K562 (cell line): ENCODE data around the gene OSBPL10. TPM values are rescaled to one million over a fixed set of nuclear protein-coding genes. Genes with fewer than 3 reads are reported as not detected.

Source experiments
- ATAC-seq: fragments of 200-7000 bp; cut with Tn5 transposase; 3 replicates; pipeline ENCODE4 v1.9.1; 2020; ENCODE audit warnings: moderate library complexity
- BruUV-seq: library from RNA; stranded (reverse); fragments of 400-500 nt; replicated peaks from 2 replicates; lab custom pipeline; 2021; lab: Mats Ljungman, UMichigan
- CTCF ChIA-PET: fragments of 300-600 bp; formaldehyde crosslinking; extraction: SDS; loops from one replicate; lab custom pipeline; 2021; ENCODE audit warnings: low intra/inter-chr PET ratio; lab: Yijun Ruan, JAX
- POLR2A ChIA-PET: fragments of 300-600, 350-650 bp; sonication (Branson Sonifier 250); formaldehyde crosslinking; extraction: SDS; loops from one replicate; lab custom pipeline; 2021; ENCODE audit warnings: antibody characterized with exemption, inconsistent platforms; lab: Yijun Ruan, JAX
- DNase-seq, 4 experiments: peaks; one replicate each; pipeline versions ENCODE4 v3.0.0 to v3.0.0-alpha.2; 2011 to 2018; ENCODE audit warnings: low spot score in 3 of 4, mixed read lengths in 3 of 4; ENCODE audit errors: extremely low read depth in 1 of 4
- FAIRE-seq: peaks from 2 replicates; lab custom pipeline; 2011; peaks lifted over from hg19 to GRCh38; lab: Jason Lieb, UNC
- H2AFZ ChIP-seq: 2 replicates; pipeline ENCODE4 v1.6.0; 2011; ENCODE audit warnings: low read depth, low read length, control low read depth, inconsistent platforms
- H3K27ac ChIP-seq: fragments of 200-600 bp; 3 replicates; pipeline ENCODE4 v1.8.0; 2011; ENCODE audit warnings: low read depth, mild to moderate bottlenecking, control low read depth, inconsistent platforms, low read length, moderate library complexity, mixed read lengths; ENCODE audit errors: extremely low read depth
- H3K27me3 ChIP-seq, 2 experiments: fragments of 300-600 bp in 1 of 2; 2 replicates in 1 of 2; 3 replicates in 1 of 2; pipeline versions ENCODE4 v1.6.0 to v1.8.0; 2011; ENCODE audit warnings: inconsistent platforms in 2 of 2, low read length in 2 of 2, mild to moderate bottlenecking in 1 of 2, mixed read lengths in 1 of 2, moderate library complexity in 1 of 2; ENCODE audit not compliant: control insufficient read depth in 2 of 2, insufficient read depth in 2 of 2
- H3K36me3 ChIP-seq: fragments of 300-600 bp; 3 replicates; pipeline ENCODE4 v1.8.0; 2011; ENCODE audit warnings: mild to moderate bottlenecking, low read length, inconsistent platforms; ENCODE audit not compliant: control insufficient read depth, insufficient read depth
- H3K4me1 ChIP-seq, 2 experiments: fragments of 200-600 bp in 1 of 2; replicated peaks in 1 of 2; 2 replicates in 1 of 2; 3 replicates in 1 of 2; pipeline versions ENCODE4 v1.5.1 to v1.8.0; 2011; ENCODE audit warnings: inconsistent platforms in 2 of 2, low read length in 2 of 2, mild to moderate bottlenecking in 1 of 2, mixed read lengths in 1 of 2, moderate library complexity in 1 of 2; ENCODE audit not compliant: control insufficient read depth in 2 of 2, insufficient read depth in 2 of 2
- H3K4me2 ChIP-seq: 2 replicates; pipeline ENCODE4 v1.6.1; 2011; ENCODE audit warnings: low read length, control low read depth, inconsistent platforms, mixed read lengths; ENCODE audit not compliant: insufficient read depth
- H3K4me3 ChIP-seq: fragments of 200-600 bp; sonication (generic), shearing (Covaris generic); 2 replicates; pipeline ENCODE4 v1.5.1; 2016; ENCODE audit warnings: control low read depth, inconsistent platforms
- H3K79me2 ChIP-seq: fragments of 200-600 bp; 3 replicates; pipeline ENCODE4 v1.8.0; 2011; ENCODE audit warnings: low read length, inconsistent platforms; ENCODE audit not compliant: control insufficient read depth, insufficient read depth
- H3K9ac ChIP-seq, 2 experiments: 2 replicates each; pipeline versions ENCODE4 v1.6.0 to v1.6.1; 2011; ENCODE audit warnings: low read depth in 2 of 2, low read length in 2 of 2, control low read depth in 1 of 2, inconsistent platforms in 1 of 2, mild to moderate bottlenecking in 1 of 2, mixed read lengths in 1 of 2; ENCODE audit not compliant: insufficient read depth in 1 of 2
- H3K9me1 ChIP-seq: one replicate; pipeline ENCODE4 v1.6.0; 2011; ENCODE audit warnings: inconsistent platforms, mild to moderate bottlenecking, low read length, moderate library complexity; ENCODE audit not compliant: control insufficient read depth, insufficient read depth
- H3K9me3 ChIP-seq: replicated peaks from 2 replicates; pipeline ENCODE4 v1.5.1; 2011; ENCODE audit warnings: low read depth, low read length, inconsistent platforms; ENCODE audit not compliant: control insufficient read depth, insufficient read depth
- H4K20me1 ChIP-seq: replicated peaks from 2 replicates; pipeline ENCODE4 v1.6.1; 2011; ENCODE audit warnings: low read length, inconsistent platforms, mixed read lengths; ENCODE audit not compliant: control insufficient read depth, insufficient read depth
- CBX3 ChIP-seq, 2 experiments: IDR thresholded peaks; 1 replicate in 1 of 2; 2 replicates in 1 of 2; pipeline ENCODE4 v1.6.1; 2012; ENCODE audit warnings: inconsistent platforms in 2 of 2, low read length in 2 of 2, borderline replicate concordance in 1 of 2, control low read depth in 1 of 2
- CBX5 ChIP-seq: IDR thresholded peaks from 2 replicates; pipeline ENCODE4 v1.6.1; 2014; ENCODE audit warnings: low read depth, borderline replicate concordance
- CHCHD3 ChIP-seq: fragments of 250-450 bp; sonication (Bioruptor Pico); IDR thresholded peaks from 2 replicates; pipeline ENCODE4 v2.1.2; 2022; ENCODE audit warnings: mild to moderate bottlenecking
- CXXC5 ChIP-seq: fragments of 250-450 bp; sonication (Bioruptor Pico); IDR thresholded peaks from 2 replicates; pipeline ENCODE4 v1.8.0; 2022; ENCODE audit warnings: inconsistent platforms, mild to moderate bottlenecking, moderate library complexity
- DPF2 ChIP-seq: fragments of 450-650 bp; IDR thresholded peaks from 2 replicates; pipeline ENCODE4 v1.6.1; 2016
- EGR1 ChIP-seq: fragments of 450-650 bp; conservative IDR thresholded peaks from 2 replicates; pipeline ENCODE4 v1.6.1; 2017; ENCODE audit warnings: mild to moderate bottlenecking
- GABPB2 ChIP-seq: fragments of 250-450 bp; sonication (Bioruptor Pico); conservative IDR thresholded peaks from 2 replicates; pipeline ENCODE4 v1.5.1; 2021; ENCODE audit warnings: mild to moderate bottlenecking
- HNRNPL ChIP-seq: fragments of 200-400 bp; formaldehyde crosslinking; IDR thresholded peaks from 2 replicates; pipeline ENCODE4 v1.6.1; 2017; ENCODE audit warnings: low read depth, mild to moderate bottlenecking, low read length
- HNRNPUL1 ChIP-seq: fragments of 200-400 bp; formaldehyde crosslinking; IDR thresholded peaks from 2 replicates; pipeline ENCODE4 v1.6.1; 2017; ENCODE audit warnings: low read length
- NEUROD1 ChIP-seq: fragments of 150-350 bp; IDR thresholded peaks from 2 replicates; pipeline ENCODE4 v1.6.1; 2014; ENCODE audit warnings: borderline replicate concordance, low read length, low read depth; ENCODE audit not compliant: partially characterized antibody
- PKNOX1 ChIP-seq: fragments of 450-650 bp; IDR thresholded peaks from 2 replicates; pipeline ENCODE4 v1.6.1; 2016
- POLR3A ChIP-seq: IDR thresholded peaks from 2 replicates; pipeline ENCODE4 v1.6.1; 2011; ENCODE audit warnings: borderline replicate concordance, mild to moderate bottlenecking, moderate library complexity; ENCODE audit not compliant: insufficient read length, insufficient read depth; ENCODE audit errors: extremely low read depth
- RNF2 ChIP-seq: sonication (generic); IDR thresholded peaks from 2 replicates; pipeline ENCODE4 v1.6.1; 2016
- U2AF2 ChIP-seq: fragments of 200-400 bp; formaldehyde crosslinking; optimal IDR thresholded peaks from 2 replicates; pipeline ENCODE3; 2017; ENCODE audit warnings: low read depth, mild to moderate bottlenecking, low read length
- XRCC5 ChIP-seq: fragments of 200-400 bp; formaldehyde crosslinking; IDR thresholded peaks from 2 replicates; pipeline ENCODE4 v1.6.1; 2017; ENCODE audit warnings: low read depth, mild to moderate bottlenecking, low read length
- ZBED1 ChIP-seq: IDR thresholded peaks from 2 replicates; pipeline ENCODE4 v1.6.1; 2014
- ZFP1 ChIP-seq: fragments of 450-650 bp; formaldehyde crosslinking; IDR thresholded peaks from 2 replicates; pipeline ENCODE4 v1.4.0; 2020; ENCODE audit warnings: mild to moderate bottlenecking, mixed read lengths
- ZNF75A ChIP-seq: fragments of 450-650 bp; formaldehyde crosslinking; IDR thresholded peaks from 2 replicates; pipeline ENCODE4 v1.4.0; 2020; ENCODE audit warnings: mild to moderate bottlenecking
- ZSCAN32 ChIP-seq: fragments of 450-650 bp; formaldehyde crosslinking; IDR thresholded peaks from 2 replicates; pipeline ENCODE4 v1.4.0; 2020; ENCODE audit warnings: mild to moderate bottlenecking, moderate library complexity
- WGBS: fragments of 100-300 bp; shearing (Covaris generic); methylation state at CpG from one replicate; pipeline ENCODE4 v1.1.6; 2016; ENCODE audit warnings: low coverage, mixed read lengths; ENCODE audit not compliant: insufficient coverage; ENCODE audit errors: missing lambda C conversion rate; 5-methylcytosine and 5-hydroxymethylcytosine counted together
- in situ Hi-C: fragments of 300-500 bp; cut with MboI; formaldehyde crosslinking; loops from 4 replicates; pipeline ENCODE4 v1.15.0; 2018; ENCODE audit warnings: inconsistent platforms, mixed read lengths
- intact Hi-C: fragments of 100-400 bp; cut with micrococcal nuclease; formaldehyde crosslinking; loops from 2 replicates; pipeline ENCODE4 v1.14.2; 2022
- polyA plus RNA-seq, 8 experiments: library from polyadenylated mRNA; depleted of rRNA in 4 of 8; stranded (reverse) in 5 of 8; unstranded in 3 of 8; fragments of >200 nt; fragmentation: Nextera tagmentation in 2 of 8; fragmentation: Illumina TruSeq in 1 of 8; extraction: Ambion mirVana in 2 of 8; extraction: Trizol in 1 of 8; gene quantifications; 2 replicates each; pipeline versions ENCODE4 v1.2.1 to v1.2.3, GENCODE V29; 2011 to 2014; ENCODE audit warnings: inconsistent platforms in 1 of 8, missing spikeins in 1 of 8
- total RNA-seq, 7 experiments: library from RNA; depleted of rRNA in 6 of 7; stranded (reverse); fragments of >200 nt in 6 of 7; fragmentation: Illumina TruSeq in 2 of 7; extraction: Trizol in 2 of 7; gene quantifications; 2 replicates each; pipeline versions ENCODE4 v1.2.1 to v1.2.3, GENCODE V29; 2011 to 2021; ENCODE audit warnings: low replicate concordance in 1 of 7
- TF ChIP-seq, protein P1 (sequence below): sonication (generic); formaldehyde crosslinking; IDR thresholded peaks from 2 replicates; pipeline ENCODE4 v1.8.1; 2022; ENCODE audit warnings: missing genetic modification reagents

Gene OSBPL10
- total and polyA plus RNA-seq, 9 of the 15 experiments (the other 6 are each of a cell fraction or from before 2014, with no cell fraction given) = 0.03 to 0.19 (median 0.14) TPM; not detected in 2

- Histone ChIP-seq H2AFZ (no peak overlapping the region), H3K9ac (no peak overlapping the region), H3K4me3 (no peak overlapping the region), H3K36me3 (no peaks in the 10 kb centered on the region), H3K4me1 (no peaks in the 10 kb centered on the region), H3K9me1 (no peaks in the 10 kb centered on the region), H3K79me2 (no peaks in the 10 kb centered on the region), H3K4me2 (no peak overlapping the region), H4K20me1 (no peaks in the 10 kb centered on the region)
- ATAC-seq (no peak), FAIRE-seq (no peak)
- CTCF ChIA-PET = no interaction called here
- no TSS peak for BruUV-seq
- WGBS = 0% methylated on average over 1 of the region's 1 CpG
- in situ Hi-C loops = no loop called here
- POLR2A ChIA-PET = no interaction called here
- intact Hi-C loops = no loop called here
- TF ChIP-seq, protein P1, sequence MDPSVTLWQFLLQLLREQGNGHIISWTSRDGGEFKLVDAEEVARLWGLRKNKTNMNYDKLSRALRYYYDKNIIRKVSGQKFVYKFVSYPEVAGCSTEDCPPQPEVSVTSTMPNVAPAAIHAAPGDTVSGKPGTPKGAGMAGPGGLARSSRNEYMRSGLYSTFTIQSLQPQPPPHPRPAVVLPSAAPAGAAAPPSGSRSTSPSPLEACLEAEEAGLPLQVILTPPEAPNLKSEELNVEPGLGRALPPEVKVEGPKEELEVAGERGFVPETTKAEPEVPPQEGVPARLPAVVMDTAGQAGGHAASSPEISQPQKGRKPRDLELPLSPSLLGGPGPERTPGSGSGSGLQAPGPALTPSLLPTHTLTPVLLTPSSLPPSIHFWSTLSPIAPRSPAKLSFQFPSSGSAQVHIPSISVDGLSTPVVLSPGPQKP (CRISPR knock-in tag) = no peak
- no peak for TF ChIP-seq XRCC5
- no peak for TF ChIP-seq ZBED1
- TF ChIP-seq PKNOX1 = no peak
- no peak for TF ChIP-seq NEUROD1
- no peak for TF ChIP-seq EGR1
- TF ChIP-seq CBX3 (IDR thresholded peaks at IDR 0.05; ENCODE audit: borderline replicate concordance in 1 of 2, low read length in 2 of 2) = no peak
- no peak for TF ChIP-seq CHCHD3 (CRISPR knock-in tag)
- TF ChIP-seq U2AF2 = no peak
- TF ChIP-seq DPF2 = no peak
- no peak for TF ChIP-seq HNRNPUL1
- TF ChIP-seq RNF2 = no peak
- TF ChIP-seq HNRNPL = no peak
- no peak for TF ChIP-seq CBX5
- TF ChIP-seq ZNF75A = no peak
- no peak for TF ChIP-seq POLR3A
- no peak for TF ChIP-seq GABPB2 (CRISPR knock-in tag)
- no peak for TF ChIP-seq ZFP1 (CRISPR knock-in tag)
- no peak for TF ChIP-seq ZSCAN32 (CRISPR knock-in tag)
- TF ChIP-seq CXXC5 (CRISPR knock-in tag) = no peak
- TF ChIP-seq, all 486 proteins: peak for 0
- DNase-seq = no peak
- Histone ChIP-seq H3K27ac (no peak overlapping the region), H3K9me3 (no peaks in the 10 kb centered on the region), H3K27me3 (peaks cover 3 to 24% of the 10 kb centered on the region in 2 experiments; a peak in 4 of 5 replicates)
These were observed 292.1 kb downstream of the OSBPL10 start for GRCh38 chr3:31688984-31689383.
